MCF 10A (cell line): ENCODE measurements around the gene OOSP4B. TPM values are rescaled to one million over a fixed set of nuclear protein-coding genes. Genes with fewer than 3 reads are reported as not detected.

Experiments used
- BruUV-seq: library from RNA; stranded (reverse); fragments of 400-500 nt; replicated peaks from 2 replicates; lab custom pipeline; 2021; lab: Mats Ljungman, UMichigan
- CTCF ChIA-PET: fragments of 300-600 bp; sonication (Branson Sonifier 250); formaldehyde crosslinking; extraction: SDS; loops from one replicate; lab custom pipeline; 2021; ENCODE audit warnings: antibody characterized with exemption, inconsistent platforms; lab: Yijun Ruan, JAX
- POLR2A ChIA-PET: fragments of 300-600, 350-650 bp; sonication (Branson Sonifier 250); formaldehyde crosslinking; extraction: SDS; loops from one replicate; lab custom pipeline; 2020; ENCODE audit warnings: antibody characterized with exemption, inconsistent platforms; lab: Yijun Ruan, JAX
- DNase-seq: peaks from one replicate; pipeline ENCODE4 v3.0.0-alpha.2; 2018; ENCODE audit not compliant: unreplicated experiment
- H3K27ac Mint-ChIP-seq: one replicate; pipeline ENCODE4 v1.8.0; 2022; ENCODE audit warnings: mild to moderate bottlenecking, low read depth, mixed read lengths; ENCODE audit not compliant: unreplicated experiment
- H3K27me3 Mint-ChIP-seq: one replicate; pipeline ENCODE4 v1.8.0; 2022; ENCODE audit warnings: mixed read lengths; ENCODE audit not compliant: insufficient read depth, unreplicated experiment
- H3K36me3 Mint-ChIP-seq: one replicate; pipeline ENCODE4 v1.8.0; 2022; ENCODE audit warnings: mild to moderate bottlenecking, moderate library complexity, mixed read lengths; ENCODE audit not compliant: insufficient read depth, unreplicated experiment
- H3K4me1 Mint-ChIP-seq: one replicate; pipeline ENCODE4 v1.8.0; 2022; ENCODE audit warnings: mixed read lengths; ENCODE audit not compliant: insufficient read depth, unreplicated experiment
- H3K4me3 Mint-ChIP-seq: one replicate; pipeline ENCODE4 v1.8.0; 2022; ENCODE audit warnings: mild to moderate bottlenecking, moderate library complexity, mixed read lengths; ENCODE audit not compliant: unreplicated experiment
- H3K9me3 Mint-ChIP-seq: one replicate; pipeline ENCODE4 v1.8.0; 2022; ENCODE audit warnings: mixed read lengths; ENCODE audit not compliant: unreplicated experiment
- CTCF ChIP-seq: fragments of 200-600 bp; IDR thresholded peaks from one replicate; pipeline ENCODE4 v1.8.0; 2022; ENCODE audit warnings: antibody characterized with exemption, mild to moderate bottlenecking; ENCODE audit not compliant: unreplicated experiment
- intact Hi-C: fragments of 100-400 bp; cut with micrococcal nuclease; formaldehyde crosslinking; loops from 2 replicates; pipeline ENCODE4 v1.14.1; 2022
- total RNA-seq: library from RNA; stranded (reverse); gene quantifications from 2 replicates; pipeline ENCODE4 v1.2.3, GENCODE V29; 2022

OOSP4B gene
- total RNA-seq, 1 experiment from 2014 or later = not detected

- H3K27me3 Mint-ChIP-seq = no peaks in the 10 kb centered on the region
- TF ChIP-seq CTCF = no peak
- H3K9me3 Mint-ChIP-seq = peaks cover 13% of the 10 kb centered on the region
- H3K36me3 Mint-ChIP-seq = no peaks in the 10 kb centered on the region
- H3K4me1 Mint-ChIP-seq = no peaks in the 10 kb centered on the region
- no peak overlapping the region for H3K27ac Mint-ChIP-seq
- no peak for DNase-seq
- BruUV-seq = no TSS peak
- POLR2A ChIA-PET = no interaction called here
- CTCF ChIA-PET = interaction anchor here (0.6 kb wide), 1 partner anchor 1914 kb away, joined by 3 read pairs; no protein-coding TSS in a partner anchor
- no peak overlapping the region for H3K4me3 Mint-ChIP-seq
- intact Hi-C loops = no loop called here
These were observed 26.6 kb upstream of the OOSP4B start for GRCh38 chr11:59990421-59990820.

- CTCF ChIA-PET = no interaction called here
- Mint-ChIP-seq H3K9me3 (peaks cover 13% of the 10 kb centered on the region), H3K4me3 (no peak overlapping the region), H3K27ac (no peak overlapping the region), H3K27me3 (no peaks in the 10 kb centered on the region), H3K36me3 (no peaks in the 10 kb centered on the region), H3K4me1 (no peaks in the 10 kb centered on the region)
- POLR2A ChIA-PET = no interaction called here
- TF ChIP-seq CTCF = no peak
- intact Hi-C loops = no loop called here
- DNase-seq = no peak
- BruUV-seq = no TSS peak
These were observed 24.6 kb upstream of the OOSP4B start for GRCh38 chr11:59992425-59992824.

- Mint-ChIP-seq H3K36me3 (no peaks in the 10 kb centered on the region), H3K4me3 (no peak overlapping the region), H3K27ac (no peak overlapping the region), H3K9me3 (no peaks in the 10 kb centered on the region), H3K4me1 (no peaks in the 10 kb centered on the region), H3K27me3 (peaks cover 5% of the 10 kb centered on the region)
- DNase-seq = no peak
- intact Hi-C loops = no loop called here
- POLR2A ChIA-PET = interaction anchor here (0.6 kb wide), 1 partner anchor 72 kb away, joined by 3 read pairs; no protein-coding TSS in a partner anchor
- no peak for TF ChIP-seq CTCF
- BruUV-seq = no TSS peak
- CTCF ChIA-PET = interaction anchor here (0.7 kb wide), 2 partner anchors 11 to 483 kb away, joined by 3 to 6 read pairs; no protein-coding TSS in a partner anchor
These were observed 19.2 kb upstream of the OOSP4B start for GRCh38 chr11:59997800-59998199.

- H3K9me3 Mint-ChIP-seq = no peaks in the 10 kb centered on the region
- peaks cover 16% of the 10 kb centered on the region for H3K27me3 Mint-ChIP-seq
- CTCF ChIA-PET = no interaction called here
- DNase-seq = peak; percentile 10
- no peaks in the 10 kb centered on the region for H3K36me3 Mint-ChIP-seq
- intact Hi-C loops = no loop called here
- no peak overlapping the region for H3K4me3 Mint-ChIP-seq
- H3K4me1 Mint-ChIP-seq = no peaks in the 10 kb centered on the region
- no peak overlapping the region for H3K27ac Mint-ChIP-seq
- POLR2A ChIA-PET = no interaction called here
- no TSS peak for BruUV-seq
- TF ChIP-seq CTCF = no peak
These were observed 17.3 kb upstream of the OOSP4B start for GRCh38 chr11:59999691-60000090.
